ENCODE data around the gene SMIM45.
"Not testable (repeated sequence)": the region's sequence is repeated elsewhere in the genome, so short reads cannot be mapped to it uniquely, and the experiment has no call there.

SMIM45 gene

DNA sequence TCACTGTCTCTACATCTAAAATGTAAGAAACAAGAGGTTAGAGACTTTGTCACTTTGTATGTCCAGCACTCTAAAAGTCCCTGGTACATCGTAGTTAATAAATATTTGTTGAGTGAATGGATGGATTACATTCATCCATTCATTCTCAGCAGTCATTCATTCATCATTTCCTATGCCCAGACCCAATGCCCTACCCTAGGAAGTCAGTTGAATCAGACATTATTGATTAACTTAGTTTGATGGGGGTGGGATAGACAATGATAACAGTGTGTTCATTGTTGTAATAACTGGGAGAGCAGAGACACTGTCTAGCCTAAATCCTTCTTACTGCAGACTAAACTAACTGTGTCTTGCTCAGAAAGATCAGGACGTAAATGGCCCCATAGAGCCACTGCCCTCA is 3.8 kb upstream of the SMIM45 start:
- Histone ChIP-seq H3K9me3 (replicated peaks; ENCODE audit: control insufficient read depth, insufficient read depth, low read length) (no peaks in the 10 kb centered on the region), H3K4me3 (replicated peaks in 1 of 3; ENCODE audit: insufficient read depth in 1 of 3, low read depth in 1 of 3, low read length in 3 of 3) (no peak overlapping the region), H3K9ac (replicated peaks; ENCODE audit: extremely low read depth, insufficient read depth, low read length) (no peak overlapping the region), H4K20me1 (replicated peaks; ENCODE audit: control insufficient read depth, extremely low read depth, insufficient read depth, low read length) (no peaks in the 10 kb centered on the region), H3K4me1 (ENCODE audit: control insufficient read depth, extremely low read depth, insufficient read depth, low read length) (peaks cover 32% of the 10 kb centered on the region), H3K27me3 (ENCODE audit: control insufficient read depth in 2 of 2, insufficient read depth in 2 of 2, low read length in 2 of 2) (no peaks in the 10 kb centered on the region), H3K36me3 (ENCODE audit: control insufficient read depth in 2 of 2, extremely low read depth in 1 of 2, insufficient read depth in 2 of 2, low read length in 2 of 2) (no peaks in the 10 kb centered on the region), H3K27ac (ENCODE audit: insufficient read depth, low read depth, low read length) (no peak overlapping the region), H2AFZ (ENCODE audit: low read depth, low read length) (no peak overlapping the region), H3K4me2 (ENCODE audit: insufficient read depth, low read length) (no peak overlapping the region), H3K79me2 (ENCODE audit: control insufficient read depth, insufficient read depth, low read length) (peaks cover 5% of the 10 kb centered on the region), H3K9me1 (replicated peaks; ENCODE audit: control insufficient read depth, extremely low read depth, insufficient read depth, low read length) (no peaks in the 10 kb centered on the region)
- ChIA-PET POLR2A (interaction anchor here (0.6 kb wide), 1 partner anchor 143 kb away, joined by 3 read pairs; the partner anchor contains the start of gene NDUFA6), CTCF (interaction anchor here (2.4 kb wide), 1 partner anchor 22 kb away, joined by 22 read pairs; the partner anchor contains the start of gene TNFRSF13C)
- intact Hi-C loops (cut with micrococcal nuclease): no loop called here
- no TSS peak for BruUV-seq (replicated peaks)
- TF ChIP-seq, protein P1, sequence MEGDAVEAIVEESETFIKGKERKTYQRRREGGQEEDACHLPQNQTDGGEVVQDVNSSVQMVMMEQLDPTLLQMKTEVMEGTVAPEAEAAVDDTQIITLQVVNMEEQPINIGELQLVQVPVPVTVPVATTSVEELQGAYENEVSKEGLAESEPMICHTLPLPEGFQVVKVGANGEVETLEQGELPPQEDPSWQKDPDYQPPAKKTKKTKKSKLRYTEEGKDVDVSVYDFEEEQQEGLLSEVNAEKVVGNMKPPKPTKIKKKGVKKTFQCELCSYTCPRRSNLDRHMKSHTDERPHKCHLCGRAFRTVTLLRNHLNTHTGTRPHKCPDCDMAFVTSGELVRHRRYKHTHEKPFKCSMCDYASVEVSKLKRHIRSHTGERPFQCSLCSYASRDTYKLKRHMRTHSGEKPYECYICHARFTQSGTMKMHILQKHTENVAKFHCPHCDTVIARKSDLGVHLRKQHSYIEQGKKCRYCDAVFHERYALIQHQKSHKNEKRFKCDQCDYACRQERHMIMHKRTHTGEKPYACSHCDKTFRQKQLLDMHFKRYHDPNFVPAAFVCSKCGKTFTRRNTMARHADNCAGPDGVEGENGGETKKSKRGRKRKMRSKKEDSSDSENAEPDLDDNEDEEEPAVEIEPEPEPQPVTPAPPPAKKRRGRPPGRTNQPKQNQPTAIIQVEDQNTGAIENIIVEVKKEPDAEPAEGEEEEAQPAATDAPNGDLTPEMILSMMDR (IDR thresholded peaks at IDR 0.05; ENCODE audit: extremely low read depth in 1 of 2, insufficient read depth in 1 of 2, low read depth in 1 of 2, low read length in 2 of 2): no peak
- dilution Hi-C loops (cut with MboI; ENCODE audit: extremely low pct_ligation_motif_present, low sequenced_read_pairs): no loop called here
- no peak for FAIRE-seq
- DNase-seq (ENCODE audit: low read depth, low spot score): no peak

DNA sequence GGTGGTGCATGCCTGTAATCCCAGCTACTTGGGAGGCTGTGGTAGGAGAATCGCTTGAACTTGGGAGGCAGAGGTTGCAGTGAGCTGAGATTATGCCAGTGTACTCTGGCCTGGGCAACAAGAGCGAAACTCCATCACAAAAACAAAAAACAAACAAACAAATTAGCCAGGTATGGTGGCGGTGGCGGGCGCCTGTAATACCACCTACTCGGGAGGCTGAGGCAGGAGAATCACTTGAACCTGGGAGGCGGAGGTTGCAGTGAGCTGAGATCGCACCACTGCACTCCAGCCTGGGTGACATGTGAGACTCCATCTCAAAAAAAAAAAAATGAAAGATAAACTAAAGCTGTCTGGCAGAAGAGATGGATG is 3.0 kb upstream of the SMIM45 start:
- H4K20me1 ChIP-seq (replicated peaks; ENCODE audit: control insufficient read depth, extremely low read depth, insufficient read depth, low read length); H3K27me3 ChIP-seq (ENCODE audit: control insufficient read depth in 2 of 2, insufficient read depth in 2 of 2, low read length in 2 of 2); H3K9me3 ChIP-seq (replicated peaks; ENCODE audit: control insufficient read depth, insufficient read depth, low read length); DNase-seq (ENCODE audit: low read depth, low spot score); H3K4me3 ChIP-seq (replicated peaks in 1 of 3; ENCODE audit: insufficient read depth in 1 of 3, low read depth in 1 of 3, low read length in 3 of 3); POLR2A ChIA-PET; H3K9ac ChIP-seq (replicated peaks; ENCODE audit: extremely low read depth, insufficient read depth, low read length); H3K9me1 ChIP-seq (replicated peaks; ENCODE audit: control insufficient read depth, extremely low read depth, insufficient read depth, low read length); H3K36me3 ChIP-seq (ENCODE audit: control insufficient read depth in 2 of 2, extremely low read depth in 1 of 2, insufficient read depth in 2 of 2, low read length in 2 of 2); H3K27ac ChIP-seq (ENCODE audit: insufficient read depth, low read depth, low read length); FAIRE-seq; dilution Hi-C loops (cut with MboI; ENCODE audit: extremely low pct_ligation_motif_present, low sequenced_read_pairs); BruUV-seq (replicated peaks); H3K4me2 ChIP-seq (ENCODE audit: insufficient read depth, low read length); H3K79me2 ChIP-seq (ENCODE audit: control insufficient read depth, insufficient read depth, low read length); H2AFZ ChIP-seq (ENCODE audit: low read depth, low read length); intact Hi-C loops (cut with micrococcal nuclease): not testable (repeated sequence)
- peaks cover 24% of the 10 kb centered on the region for H3K4me1 ChIP-seq (ENCODE audit: control insufficient read depth, extremely low read depth, insufficient read depth, low read length)
- CTCF ChIA-PET: interaction anchor here (0.9 to 2.0 kb wide), 2 partner anchors 8 to 13 kb away, joined by 3 to 7 read pairs; no protein-coding TSS in a partner anchor

Measured in endothelial cell of umbilical vein (primary cell).